GM12878 (cell line): ENCODE data around the gene MAN2A2. TPM values are rescaled to one million over a fixed set of nuclear protein-coding genes. Genes with fewer than 3 reads are reported as not detected.
A peak's percentile ranks its signal among the peaks of the same experiment; 100 is the strongest.
"Not testable (repeated sequence)": the region's sequence is repeated elsewhere in the genome, so short reads cannot be mapped to it uniquely, and the experiment has no call there.

Experiments used
- ATAC-seq: fragments of 200-7000 bp; cut with Tn5 transposase; 3 replicates; pipeline ENCODE4 v1.9.1; 2020; ENCODE audit warnings: mild to moderate bottlenecking, moderate library complexity
- BruUV-seq: library from RNA; stranded (reverse); fragments of 400-500 nt; replicated peaks from 2 replicates; lab custom pipeline; 2021; lab: Mats Ljungman, UMichigan
- CTCF ChIA-PET: fragments of 300-600 bp; sonication (Branson Sonifier 250); formaldehyde crosslinking; extraction: SDS; loops from one replicate; lab custom pipeline; 2021; ENCODE audit warnings: inconsistent platforms; lab: Yijun Ruan, JAX
- POLR2A ChIA-PET: fragments of 350-600 bp; formaldehyde crosslinking; extraction: SDS; loops from one replicate; lab custom pipeline; 2021; ENCODE audit warnings: inconsistent platforms; lab: Charles Lee
- RAD21 ChIA-PET: fragments of 300-600 bp; sonication (Branson Sonifier 250); formaldehyde crosslinking; loops from one replicate; lab custom pipeline; 2023; ENCODE audit warnings: antibody characterized with exemption; ENCODE audit not compliant: unreplicated experiment; lab: Charles Lee
- SMC1A ChIA-PET: fragments of 300-600 bp; sonication (Branson Sonifier 250); formaldehyde crosslinking; loops from one replicate; lab custom pipeline; 2023; ENCODE audit not compliant: unreplicated experiment, uncharacterized antibody; lab: Charles Lee
- DNase-seq: peaks from one replicate; pipeline ENCODE4 v3.0.0-alpha.2; 2011; ENCODE audit warnings: low read depth, low spot score
- FAIRE-seq: peaks from 3 replicates; lab custom pipeline; 2011; peaks lifted over from hg19 to GRCh38; lab: Jason Lieb, UNC
- H2AFZ ChIP-seq: 2 replicates; pipeline ENCODE4 v1.6.0; 2011; ENCODE audit warnings: low read depth, low read length, control low read depth; ENCODE audit not compliant: control insufficient read depth
- H3K27ac ChIP-seq: 2 replicates; pipeline ENCODE4 v1.5.1; 2011; ENCODE audit warnings: control low read depth; ENCODE audit not compliant: control insufficient read depth, insufficient read depth
- H3K27me3 ChIP-seq, 2 experiments: replicated peaks in 1 of 2; 2 replicates each; pipeline versions ENCODE4 v1.6.0 to v1.6.1; 2011; ENCODE audit warnings: low read length in 1 of 2; ENCODE audit not compliant: control insufficient read depth in 2 of 2, insufficient read depth in 2 of 2
- H3K36me3 ChIP-seq, 2 experiments: 2 replicates each; pipeline ENCODE4 v1.5.1; 2011; ENCODE audit warnings: low read length in 1 of 2; ENCODE audit not compliant: control insufficient read depth in 2 of 2, insufficient read depth in 2 of 2
- H3K4me1 ChIP-seq: 2 replicates; pipeline ENCODE4 v1.6.1; 2011; ENCODE audit warnings: mild to moderate bottlenecking, low read length, moderate library complexity, mixed read lengths; ENCODE audit not compliant: control insufficient read depth, insufficient read depth
- H3K4me2 ChIP-seq: 2 replicates; pipeline ENCODE4 v1.6.0; 2011; ENCODE audit warnings: control low read depth; ENCODE audit not compliant: control insufficient read depth, insufficient read depth
- H3K4me3 ChIP-seq: fragments of 200-600 bp; sonication (generic); 2 replicates; pipeline ENCODE4 v1.5.1; 2016
- H3K79me2 ChIP-seq: 2 replicates; pipeline ENCODE4 v1.6.0; 2011; ENCODE audit warnings: low read length; ENCODE audit not compliant: control insufficient read depth, insufficient read depth
- H3K9ac ChIP-seq: 2 replicates; pipeline ENCODE4 v1.8.0; 2011; ENCODE audit warnings: low read length, control low read depth, mixed read lengths; ENCODE audit not compliant: control insufficient read depth, insufficient read depth
- H3K9me3 ChIP-seq: replicated peaks from 3 replicates; pipeline ENCODE4 v1.5.1; 2011; ENCODE audit warnings: mild to moderate bottlenecking, low read length; ENCODE audit not compliant: control insufficient read depth, insufficient read depth
- H4K20me1 ChIP-seq: 2 replicates; pipeline ENCODE4 v1.6.0; 2011; ENCODE audit not compliant: control insufficient read depth, insufficient read depth
- ATF7 ChIP-seq: fragments of 450-650 bp; IDR thresholded peaks from 2 replicates; pipeline ENCODE4 v1.6.1; 2016; ENCODE audit warnings: low read depth, mild to moderate bottlenecking
- BACH1 ChIP-seq: fragments of 450-650 bp; IDR thresholded peaks from 2 replicates; pipeline ENCODE4 v1.6.1; 2017; ENCODE audit warnings: mild to moderate bottlenecking, borderline replicate concordance
- BHLHE40 ChIP-seq, 2 experiments: fragments of 450-650 bp in 1 of 2; IDR thresholded peaks; 2 replicates each; pipeline ENCODE4 v1.6.1; 2011 to 2017; ENCODE audit warnings: low read depth in 2 of 2, borderline replicate concordance in 1 of 2, improper control_type of control experiment in 1 of 2, low read length in 1 of 2, mild to moderate bottlenecking in 1 of 2
- ETV6 ChIP-seq, 2 experiments: fragments of 450-650 bp in 1 of 2; IDR thresholded peaks in 1 of 2; conservative IDR thresholded peaks in 1 of 2; 2 replicates each; pipeline ENCODE4 v1.6.1; 2014; ENCODE audit warnings: antibody characterized with exemption in 1 of 2, borderline replicate concordance in 1 of 2, low read depth in 1 of 2, mild to moderate bottlenecking in 1 of 2, moderate library complexity in 1 of 2
- IRF4 ChIP-seq: IDR thresholded peaks from 2 replicates; pipeline ENCODE4 v1.6.1; 2011; ENCODE audit warnings: low read depth, low read length
- MLLT1 ChIP-seq: fragments of 450-650 bp; IDR thresholded peaks from 2 replicates; pipeline ENCODE4 v1.6.1; 2016; ENCODE audit warnings: mild to moderate bottlenecking
- NBN ChIP-seq: fragments of 450-650 bp; IDR thresholded peaks from 2 replicates; pipeline ENCODE4 v1.6.1; 2016
- NR2C1 ChIP-seq: fragments of 450-650 bp; IDR thresholded peaks from 2 replicates; pipeline ENCODE4 v1.6.1; 2017; ENCODE audit warnings: antibody characterized with exemption, mild to moderate bottlenecking, moderate library complexity
- POLR2A ChIP-seq: IDR thresholded peaks from 2 replicates; pipeline ENCODE4 v1.6.1; 2011; ENCODE audit warnings: low read depth, mild to moderate bottlenecking, low read length
- POU2F2 ChIP-seq: IDR thresholded peaks from 3 replicates; pipeline ENCODE4 v1.6.1; 2011; ENCODE audit warnings: low read depth, mild to moderate bottlenecking, low read length, borderline replicate concordance
- TCF12 ChIP-seq: IDR thresholded peaks from 2 replicates; pipeline ENCODE4 v1.6.1; 2011; ENCODE audit warnings: low read depth, mild to moderate bottlenecking, low read length
- TCF3 ChIP-seq: IDR thresholded peaks from 2 replicates; pipeline ENCODE4 v1.6.1; 2012; ENCODE audit warnings: low read depth, mild to moderate bottlenecking, low read length, borderline replicate concordance; ENCODE audit not compliant: insufficient read depth
- YY1 ChIP-seq: IDR thresholded peaks from 2 replicates; pipeline ENCODE4 v1.6.1; 2011; ENCODE audit warnings: low read depth, mild to moderate bottlenecking, low read length
- WGBS: methylation state at CpG from one replicate; pipeline ENCODE4 v1.1.6; 2016; ENCODE audit warnings: low lambda C conversion rate; ENCODE audit not compliant: insufficient replicate concordance, insufficient coverage; ENCODE audit errors: missing lambda C conversion rate; 5-methylcytosine and 5-hydroxymethylcytosine counted together
- in situ Hi-C: fragments of 300-500 bp; cut with MboI; formaldehyde crosslinking; loops from 9 replicates; pipeline ENCODE4 v1.14.3; 2018; ENCODE audit warnings: mixed read lengths
- intact Hi-C: fragments of 100-400 bp; cut with micrococcal nuclease; formaldehyde crosslinking; loops from one replicate; pipeline ENCODE4 v1.14.2; 2022; ENCODE audit not compliant: unreplicated experiment
- polyA plus RNA-seq, 11 experiments: library from polyadenylated mRNA; depleted of rRNA in 4 of 11; unstranded in 6 of 11; stranded (reverse) in 5 of 11; fragments of >200 nt; fragmentation: Nextera tagmentation in 4 of 11; fragmentation: Illumina TruSeq in 1 of 11; extraction: Ambion mirVana in 4 of 11; extraction: Trizol in 1 of 11; gene quantifications; 1 replicate in 1 of 11; 2 replicates in 10 of 11; pipeline versions ENCODE4 v1.2.1 to v1.2.3, GENCODE V29; 2011 to 2016; ENCODE audit warnings: inconsistent platforms in 2 of 11, missing spikeins in 2 of 11, low read depth in 1 of 11
- total RNA-seq, 4 experiments: library from RNA; depleted of rRNA in 3 of 4; stranded (reverse); fragments of >200 nt in 3 of 4; fragmentation: Illumina TruSeq in 1 of 4; extraction: Trizol in 1 of 4; gene quantifications; 2 replicates each; pipeline versions ENCODE4 v1.2.1 to v1.2.3, GENCODE V29; 2013 to 2021

Gene MAN2A2
- total and polyA plus RNA-seq, 10 of the 15 experiments (the other 5 are each of a cell fraction or from before 2014, with no cell fraction given): 4.2 to 79.4 (median 23.2) TPM

GRCh38 chr15:90922712-90923322 lies 19.7 kb downstream of the MAN2A2 start:
- peak overlapping the region; percentile 41; the same call in 1 of the 2 replicates for H3K9ac ChIP-seq
- FAIRE-seq (peak; percentile 78), ATAC-seq (peak; percentile 86)
- 66% methylated on average over 7 of the region's 7 CpGs for WGBS
- BruUV-seq, H3K4me2 ChIP-seq, H3K27me3 ChIP-seq, H4K20me1 ChIP-seq, H3K9me3 ChIP-seq, in situ Hi-C loops, H3K79me2 ChIP-seq, DNase-seq, H3K4me3 ChIP-seq, H2AFZ ChIP-seq: not testable (repeated sequence)
- POLR2A ChIA-PET: interaction anchor here (0.6 to 4.6 kb wide), 4 partner anchors 10 to 255 kb away, joined by 3 to 42 read pairs (median 18); partner anchors contain the start of genes HDDC3, MAN2A2 and UNC45A
- RAD21 ChIA-PET: interaction anchor here (0.6 to 4.5 kb wide), 3 partner anchors 11 to 20 kb away, joined by 3 to 40 read pairs (median 36); partner anchors contain the start of genes HDDC3, MAN2A2 and UNC45A
- intact Hi-C loops: loop anchor here (2.0 kb wide), 1 partner anchor 20 kb away; the partner anchor contains the start of gene MAN2A2
- peak; percentile 44 for TF ChIP-seq NR2C1
- TF ChIP-seq IRF4: 0 out of 2 replicates have a peak, but pooled peaks have one; percentile 23
- 0 out of 2 replicates have a peak, but pooled peaks have one; percentile 33 for TF ChIP-seq TCF3
- peak; percentile 27; the same call in 1 of the 2 replicates for TF ChIP-seq NBN
- peak; percentile 31; the same call in 1 of the 3 replicates for TF ChIP-seq POU2F2
- peak; percentile 48; the same call in 1 of the 2 replicates for TF ChIP-seq TCF12
- peak; percentile 70; the same call in 1 of the 2 replicates for TF ChIP-seq BACH1
- TF ChIP-seq BHLHE40 (IDR thresholded peaks at IDR 0.05; ENCODE audit: borderline replicate concordance in 1 of 2, low read depth in 2 of 2, low read length in 1 of 2): peak in 1 of 2 experiments; percentile 6; a peak in 1 of 4 replicates
- TF ChIP-seq ATF7: 0 out of 2 replicates have a peak, but pooled peaks have one; percentile 22
- TF ChIP-seq POLR2A: 0 out of 2 replicates have a peak, but pooled peaks have one; percentile 27
- TF ChIP-seq ETV6 (conservative IDR thresholded peaks at IDR 0.05 in 1 of 2, IDR thresholded peaks at IDR 0.05 in 1 of 2; ENCODE audit: borderline replicate concordance in 1 of 2, low read depth in 1 of 2): peak in 1 of 2 experiments; percentile 14; a peak in 1 of 4 replicates
- TF ChIP-seq YY1: peak; percentile 28; the same call in 1 of the 2 replicates
- peak; percentile 75; the same call in 1 of the 2 replicates for TF ChIP-seq MLLT1
- SMC1A ChIA-PET: interaction anchor here (1.1 to 2.1 kb wide), 6 partner anchors 10 to 37 kb away, joined by 3 to 9 read pairs (median 6); partner anchors contain the start of genes HDDC3, MAN2A2 and UNC45A
- peak overlapping the region; percentile 30 for H3K27ac ChIP-seq
- peaks cover 17 to 24% of the 10 kb centered on the region in 2 experiments; a peak in 3 of 4 replicates for H3K36me3 ChIP-seq
- peaks cover 29% of the 10 kb centered on the region for H3K4me1 ChIP-seq
- CTCF ChIA-PET: interaction anchor here (0.5 to 18.1 kb wide), 6 partner anchors 10 to 625 kb away, joined by 3 to 480 read pairs (median 4); partner anchors contain the start of genes HDDC3, MAN2A2 and UNC45A
